IMR-90 (cell line): ENCODE measurements around the gene APCDD1L.

Experiments used
- CTCF ChIP-seq: conservative IDR thresholded peaks from 2 replicates; pipeline ENCODE4 v1.5.1; 2012; ENCODE audit warnings: mild to moderate bottlenecking, low read depth, low read length, improper control_type of control experiment
- ELK1 ChIP-seq: fragments of 150-350 bp; IDR thresholded peaks from 2 replicates; pipeline ENCODE4 v1.6.1; 2016; ENCODE audit warnings: low read depth, mild to moderate bottlenecking, low read length, moderate library complexity, borderline replicate concordance
- MAZ ChIP-seq: IDR thresholded peaks from 2 replicates; pipeline ENCODE4 v1.6.1; 2012; ENCODE audit warnings: low read depth, mild to moderate bottlenecking, low read length, improper control_type of control experiment, moderate library complexity, borderline replicate concordance
- MXI1 ChIP-seq: IDR thresholded peaks from 2 replicates; pipeline ENCODE4 v1.6.1; 2012; ENCODE audit warnings: low read depth, mild to moderate bottlenecking, low read length, moderate library complexity, borderline replicate concordance
- POLR2A ChIP-seq: IDR thresholded peaks from 2 replicates; pipeline ENCODE4 v1.6.1; 2012; ENCODE audit warnings: mild to moderate bottlenecking, low read depth, low read length
- RCOR1 ChIP-seq: IDR thresholded peaks from 2 replicates; pipeline ENCODE4 v1.6.1; 2012; ENCODE audit warnings: mild to moderate bottlenecking, low read length, improper control_type of control experiment; ENCODE audit not compliant: insufficient replicate concordance
- RFX5 ChIP-seq: IDR thresholded peaks from 2 replicates; pipeline ENCODE4 v1.8.0; 2012; ENCODE audit warnings: low read depth, mild to moderate bottlenecking, low read length, moderate library complexity
- USF2 ChIP-seq: fragments of 150-350 bp; IDR thresholded peaks from 2 replicates; pipeline ENCODE4 v1.6.1; 2017; ENCODE audit warnings: mild to moderate bottlenecking, antibody characterized with exemption, low read length, low read depth

GRCh38 chr20:58459058-58459750 is 56.0 kb downstream of the APCDD1L start:
- TF ChIP-seq MXI1 (no peak), POLR2A (no peak), RFX5 (no peak), CTCF (no peak), MAZ (no peak), RCOR1 (no peak), ELK1 (no peak), USF2 (no peak)
